Endodermal cell (in vitro differentiated cells): Measurements from ENCODE around the gene ZNF668. TPM values are rescaled to one million over a fixed set of nuclear protein-coding genes. Genes with fewer than 3 reads are reported as not detected.

Source experiments
- DNase-seq: peaks from one replicate; pipeline ENCODE4 v3.0.0-alpha.2; 2017
- H3K27ac ChIP-seq: 2 replicates; pipeline ENCODE4 v1.5.1; 2013; ENCODE audit warnings: mild to moderate bottlenecking, low read depth, low read length, moderate library complexity
- H3K27me3 ChIP-seq: 2 replicates; pipeline ENCODE4 v1.6.1; 2013; ENCODE audit warnings: mild to moderate bottlenecking, low read length, moderate library complexity; ENCODE audit not compliant: insufficient read depth, control insufficient read depth, poor library complexity, severe bottlenecking
- H3K36me3 ChIP-seq: 2 replicates; pipeline ENCODE4 v1.7.0; 2013; ENCODE audit warnings: mild to moderate bottlenecking, low read length, moderate library complexity; ENCODE audit not compliant: control insufficient read depth, insufficient read depth
- H3K4me1 ChIP-seq: one replicate; pipeline ENCODE4 v1.7.0; 2013; ENCODE audit warnings: low read length; ENCODE audit not compliant: control insufficient read depth, insufficient read depth
- H3K4me3 ChIP-seq: 2 replicates; pipeline ENCODE4 v1.5.1; 2013; ENCODE audit warnings: mild to moderate bottlenecking, low read length, moderate library complexity
- H3K9ac ChIP-seq: 2 replicates; pipeline ENCODE4 v1.6.1; 2013; ENCODE audit warnings: mild to moderate bottlenecking, low read length, moderate library complexity; ENCODE audit not compliant: poor library complexity, severe bottlenecking; ENCODE audit errors: extremely low read depth
- H3K9me3 ChIP-seq: 2 replicates; pipeline ENCODE4 v1.6.1; 2013; ENCODE audit warnings: mild to moderate bottlenecking, low read length, moderate library complexity; ENCODE audit not compliant: control insufficient read depth
- H3K27ac Mint-ChIP-seq: 2 replicates; pipeline ENCODE4 v1.8.0; 2020; ENCODE audit warnings: mixed read lengths
- H3K27me3 Mint-ChIP-seq: 2 replicates; pipeline ENCODE4 v1.8.0; 2021; ENCODE audit warnings: mild to moderate bottlenecking, mixed read lengths; ENCODE audit not compliant: insufficient read depth
- H3K36me3 Mint-ChIP-seq: 2 replicates; pipeline ENCODE4 v1.8.0; 2020; ENCODE audit warnings: low read depth, mixed read lengths
- H3K4me1 Mint-ChIP-seq: 2 replicates; pipeline ENCODE4 v1.8.0; 2020; ENCODE audit warnings: mixed read lengths
- H3K4me3 Mint-ChIP-seq: 2 replicates; pipeline ENCODE4 v1.8.0; 2020; ENCODE audit warnings: mild to moderate bottlenecking, moderate library complexity, mixed read lengths
- H3K9me3 Mint-ChIP-seq: 2 replicates; pipeline ENCODE4 v1.8.0; 2020; ENCODE audit warnings: mild to moderate bottlenecking, mixed read lengths
- CTCF ChIP-seq: fragments of 200-600 bp; sonication (generic); conservative IDR thresholded peaks from 2 replicates; pipeline ENCODE4 v1.5.0; 2021; ENCODE audit warnings: antibody characterized with exemption, mild to moderate bottlenecking
- WGBS, 2 experiments: methylation state at CpG; one replicate each; pipeline versions ENCODE4 v1.1.5 to v1.1.7; 2013; ENCODE audit warnings: missing lambda C conversion rate in 2 of 2, mixed read lengths in 1 of 2; ENCODE audit not compliant: insufficient coverage in 1 of 2, insufficient read length in 1 of 2; 5-methylcytosine and 5-hydroxymethylcytosine counted together
- total RNA-seq, 2 donors: library from RNA; stranded (reverse); fragmentation: NEBNext Ultra II Directional in 1 of 2; extraction: Animal tissue kit (Norgen Biotek cat#: 25700) in 1 of 2; gene quantifications; 2 replicates in 1 of 2; 3 replicates in 1 of 2; pipeline ENCODE4 v1.2.1, GENCODE V29; 2021

The ZNF668 gene
- total RNA-seq, 2 donors from 2014 or later = 11.2 to 12.6 TPM

- H3K4me1 Mint-ChIP-seq = peaks cover 6% of the 10 kb centered on the region
- Histone ChIP-seq H3K9me3 (no peaks in the 10 kb centered on the region), H3K4me1 (no peaks in the 10 kb centered on the region), H3K4me3 (no peak overlapping the region), H3K36me3 (peaks cover 6% of the 10 kb centered on the region), H3K27ac (no peak overlapping the region), H3K27me3 (no peaks in the 10 kb centered on the region), H3K9ac (no peak overlapping the region)
- no peak for DNase-seq
- no peak overlapping the region for H3K27ac Mint-ChIP-seq
- 76% methylated on average over 2 of the region's 2 CpGs; no CpG with 5 or more reads in 1 of the 2 experiments for WGBS, 2 experiments
- H3K27me3 Mint-ChIP-seq = peaks cover 1% of the 10 kb centered on the region
- H3K9me3 Mint-ChIP-seq = no peaks in the 10 kb centered on the region
- no peak for TF ChIP-seq CTCF
- peaks cover 30% of the 10 kb centered on the region for H3K36me3 Mint-ChIP-seq
- H3K4me3 Mint-ChIP-seq = no peak overlapping the region
These were observed 37.3 kb downstream of the ZNF668 start for GRCh38 chr16:31036691-31037090.

GRCh38 chr16:31033709-31034492 is 40.1 kb downstream of the ZNF668 start:
- TF ChIP-seq CTCF = no peak
- Histone ChIP-seq H3K27me3 (no peaks in the 10 kb centered on the region), H3K4me1 (no peaks in the 10 kb centered on the region), H3K9ac (peak overlapping the region; percentile 78), H3K4me3 (peak overlapping the region; percentile 98), H3K9me3 (no peaks in the 10 kb centered on the region), H3K27ac (no peak overlapping the region), H3K36me3 (peaks cover 6% of the 10 kb centered on the region)
- H3K4me3 Mint-ChIP-seq = peak overlapping the region; percentile 90
- 0% methylated on average over 17 to 47 of the region's 47 CpGs for WGBS, 2 experiments
- no peaks in the 10 kb centered on the region for H3K9me3 Mint-ChIP-seq
- DNase-seq = peak; percentile 93
- H3K27ac Mint-ChIP-seq = peak overlapping the region; percentile 80
- peaks cover 6% of the 10 kb centered on the region for H3K4me1 Mint-ChIP-seq
- H3K36me3 Mint-ChIP-seq = peaks cover 18% of the 10 kb centered on the region
- peaks cover 8% of the 10 kb centered on the region for H3K27me3 Mint-ChIP-seq

- Histone ChIP-seq H3K4me1 (no peaks in the 10 kb centered on the region), H3K27me3 (no peaks in the 10 kb centered on the region), H3K9me3 (no peaks in the 10 kb centered on the region), H3K4me3 (peak within 1 kb of the TSS; percentile 98), H3K9ac (peak within 1 kb of the TSS; percentile 78), H3K27ac (peak within 1 kb of the TSS; percentile 37), H3K36me3 (peaks cover 6% of the 10 kb centered on the region)
- H3K4me1 Mint-ChIP-seq = peaks cover 6% of the 10 kb centered on the region
- DNase-seq = peak; percentile 98
- WGBS, 2 experiments = 2 to 4% methylated on average over 20 to 75 of the region's 75 CpGs
- peaks cover 12% of the 10 kb centered on the region for H3K36me3 Mint-ChIP-seq
- TF ChIP-seq CTCF = peak; percentile 12
- peak within 1 kb of the TSS; percentile 80 for H3K27ac Mint-ChIP-seq
- peaks cover 8% of the 10 kb centered on the region for H3K27me3 Mint-ChIP-seq
- peak within 1 kb of the TSS; percentile 90 for H3K4me3 Mint-ChIP-seq
- no peaks in the 10 kb centered on the region for H3K9me3 Mint-ChIP-seq
These were observed 41.0 kb downstream of the ZNF668 start, which contains the start of gene STX4 for GRCh38 chr16:31032736-31033708. TSS of gene STX4 (plus strand) at chr16:31033558. CDS start at chr16:31033806, 248 bp downstream.
